Neutrophil (primary cell): ENCODE measurements around the gene ERICH6.
"Not testable (repeated sequence)": the region's sequence is repeated elsewhere in the genome, so short reads cannot be mapped to it uniquely, and the experiment has no call there.

ENCODE experiments used
- H3K27ac ChIP-seq: fragments of 200-600 bp; sonication (generic); 2 replicates; pipeline ENCODE4 v1.5.1; 2016; ENCODE audit warnings: mild to moderate bottlenecking, moderate library complexity
- H3K27me3 ChIP-seq: fragments of 200-600 bp; sonication (generic); 2 replicates; pipeline ENCODE4 v1.6.0; 2016; ENCODE audit warnings: mild to moderate bottlenecking
- H3K36me3 ChIP-seq: fragments of 200-600 bp; sonication (generic); 2 replicates; pipeline ENCODE4 v1.5.1; 2017
- H3K4me1 ChIP-seq, 2 experiments: fragments of 200-600 bp in 1 of 2; sonication (generic) in 1 of 2; 1 replicate in 1 of 2; 2 replicates in 1 of 2; pipeline versions ENCODE4 v1.5.1 to v1.6.1; 2013 to 2016; ENCODE audit warnings: low read depth in 1 of 2, low read length in 1 of 2, mild to moderate bottlenecking in 1 of 2, moderate library complexity in 1 of 2; ENCODE audit not compliant: control insufficient read depth in 1 of 2, insufficient read depth in 1 of 2
- H3K4me3 ChIP-seq, 2 experiments: fragments of 200-600 bp in 1 of 2; sonication (generic) in 1 of 2; 1 replicate in 1 of 2; 2 replicates in 1 of 2; pipeline ENCODE4 v1.5.1; 2013 to 2016; ENCODE audit warnings: low read depth in 1 of 2, low read length in 1 of 2, mild to moderate bottlenecking in 1 of 2, moderate library complexity in 1 of 2
- H3K9me3 ChIP-seq: fragments of 200-600 bp; sonication (generic); 2 replicates; pipeline ENCODE4 v1.5.1; 2016
- CTCF ChIP-seq: fragments of 200-600 bp; sonication (generic); IDR thresholded peaks from 2 replicates; pipeline ENCODE4 v1.5.1; 2016; ENCODE audit warnings: antibody characterized with exemption

Gene ERICH6

GRCh38 chr3:150631515-150632221 is 72.1 kb downstream of the ERICH6 start:
- no peak overlapping the region for H3K27ac ChIP-seq
- H3K27me3 ChIP-seq: no peaks in the 10 kb centered on the region
- H3K9me3 ChIP-seq: no peaks in the 10 kb centered on the region
- peaks cover 56% of the 10 kb centered on the region for H3K36me3 ChIP-seq
- no peak for TF ChIP-seq CTCF
- H3K4me3 ChIP-seq: no peak overlapping the region
- H3K4me1 ChIP-seq: no peaks in the 10 kb centered on the region

DNA sequence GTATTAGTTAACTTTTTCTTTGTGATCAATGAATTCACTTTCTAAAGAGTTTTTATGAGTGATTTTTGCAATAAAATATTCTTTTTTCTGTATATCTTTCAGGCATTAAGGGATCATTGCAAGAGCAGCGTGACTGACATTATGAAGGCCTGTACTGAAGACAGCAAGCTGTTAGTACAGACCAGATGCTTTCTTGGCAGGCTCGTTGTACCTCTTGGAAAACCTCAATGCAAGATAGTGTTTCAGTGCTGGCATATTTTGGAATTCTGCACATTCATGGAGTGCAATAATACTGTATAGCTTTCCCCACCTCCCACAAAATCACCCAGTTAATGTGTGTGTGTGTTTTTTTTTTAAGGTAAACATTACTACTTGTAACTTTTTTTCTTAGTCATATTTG is 76.2 kb downstream of the ERICH6 start:
- peaks cover 82% of the 10 kb centered on the region for H3K36me3 ChIP-seq

DNA sequence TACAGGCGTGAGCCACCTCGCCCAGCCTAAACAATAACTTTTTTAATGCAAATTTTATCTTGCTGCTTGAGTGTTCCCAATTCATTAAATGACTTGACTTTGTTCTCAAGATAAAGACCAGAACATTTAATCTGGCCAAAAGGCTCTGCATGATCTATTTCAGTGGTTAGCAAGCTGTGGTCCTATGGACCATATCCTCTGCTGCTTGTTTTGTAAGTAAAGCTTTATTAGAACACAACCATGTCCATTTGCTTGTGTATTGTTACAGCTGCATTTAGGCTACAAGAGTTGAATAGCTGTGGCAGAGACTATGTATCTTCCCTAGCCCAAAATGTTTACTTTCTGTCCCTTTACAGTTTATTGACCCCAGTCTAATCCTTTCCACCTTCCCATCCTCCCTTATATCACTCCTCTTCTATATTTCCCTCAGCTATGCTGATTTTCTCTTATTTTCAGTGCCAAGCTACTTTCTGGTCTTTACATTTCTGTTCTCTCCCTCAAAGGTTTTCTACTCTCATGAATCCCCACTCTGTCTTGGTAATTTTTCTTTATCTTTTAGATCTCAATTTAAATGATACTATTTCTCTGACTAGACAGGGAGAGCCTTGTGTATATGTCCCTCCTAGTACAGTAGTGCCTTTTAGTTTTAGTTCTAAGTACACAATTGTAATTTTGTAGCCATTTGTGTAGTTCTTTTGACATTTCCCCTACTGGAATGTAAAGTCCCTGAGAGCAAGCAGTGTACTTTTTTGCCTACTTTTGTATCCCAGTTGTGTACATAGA is 77.4 kb downstream of the ERICH6 start:
- no peaks in the 10 kb centered on the region for H3K27me3 ChIP-seq
- no peak overlapping the region for H3K4me3 ChIP-seq
- H3K9me3 ChIP-seq: no peaks in the 10 kb centered on the region
- no peak for TF ChIP-seq CTCF
- no peaks in the 10 kb centered on the region for H3K4me1 ChIP-seq
- no peak overlapping the region for H3K27ac ChIP-seq
- peaks cover 75% of the 10 kb centered on the region for H3K36me3 ChIP-seq

More for the DNA sequence above, 76.2 kb downstream of the ERICH6 start:
- Histone ChIP-seq H3K4me3 (no peak overlapping the region), H3K27ac (no peak overlapping the region), H3K9me3 (no peaks in the 10 kb centered on the region), H3K27me3 (no peaks in the 10 kb centered on the region), H3K4me1 (no peaks in the 10 kb centered on the region)
- no peak for TF ChIP-seq CTCF

GRCh38 chr3:150623945-150624344 is 79.8 kb downstream of the ERICH6 start:
- H3K27me3 ChIP-seq: no peaks in the 10 kb centered on the region
- H3K4me1 ChIP-seq: no peaks in the 10 kb centered on the region
- H3K36me3 ChIP-seq: peaks cover 62% of the 10 kb centered on the region
- H3K9me3 ChIP-seq: no peaks in the 10 kb centered on the region
- TF ChIP-seq CTCF: no peak
- H3K27ac ChIP-seq: no peak overlapping the region
- no peak overlapping the region for H3K4me3 ChIP-seq

DNA sequence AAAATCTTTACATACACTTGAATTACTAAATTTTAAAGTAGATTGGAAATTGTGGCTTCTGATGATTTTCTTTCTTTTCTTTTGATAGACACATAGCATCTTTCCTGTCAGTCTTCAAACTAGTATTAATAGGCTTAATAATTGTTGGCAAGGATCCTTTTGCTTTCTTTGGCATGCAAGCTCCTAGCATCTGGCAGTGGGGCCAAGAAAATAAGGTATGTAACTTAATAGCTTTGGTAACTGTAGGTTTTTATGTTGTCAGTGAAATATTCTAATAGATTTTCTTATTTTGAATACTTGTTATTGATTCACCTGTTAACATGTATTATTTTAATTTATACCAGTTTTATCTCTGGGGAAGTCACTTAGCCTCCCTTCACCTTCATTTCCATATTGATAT is 80.8 kb downstream of the ERICH6 start:
- not testable (repeated sequence) for H3K27me3 ChIP-seq, H3K4me3 ChIP-seq, H3K4me1 ChIP-seq, H3K9me3 ChIP-seq, H3K27ac ChIP-seq
- H3K36me3 ChIP-seq: peaks cover 60% of the 10 kb centered on the region
